SHP77 (cell line): ENCODE results near the gene ZNF12.

Experiments used
- DNase-seq, 2 experiments: peaks; one replicate each; lab custom pipeline; 2025; lab: John Stamatoyannopoulos, UW

ZNF12 gene

GRCh38 chr7:6647541-6647940 is 59.2 kb downstream of the ZNF12 start:
- no peak for DNase-seq

DNA sequence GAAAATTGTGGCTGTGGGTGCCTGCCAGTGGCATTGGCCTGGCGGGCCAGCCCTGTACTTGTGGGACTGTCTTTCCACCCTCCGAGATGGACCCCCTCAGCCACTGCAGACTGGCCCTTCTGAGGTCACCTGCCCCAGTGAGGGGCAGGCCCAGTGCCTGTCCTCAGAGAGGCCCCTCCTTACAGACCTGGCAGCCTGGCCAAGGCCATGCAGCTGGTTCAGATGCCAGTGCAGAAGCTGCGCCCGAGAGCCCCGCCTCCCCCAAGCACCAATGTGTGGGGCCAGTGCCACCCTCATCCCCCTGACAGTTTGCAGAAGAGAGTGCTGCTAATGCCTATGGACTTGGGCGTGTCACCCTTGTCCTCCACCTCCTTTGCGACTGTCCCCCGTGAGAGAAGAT is 59.7 kb downstream of the ZNF12 start:
- no peak for DNase-seq

DNA sequence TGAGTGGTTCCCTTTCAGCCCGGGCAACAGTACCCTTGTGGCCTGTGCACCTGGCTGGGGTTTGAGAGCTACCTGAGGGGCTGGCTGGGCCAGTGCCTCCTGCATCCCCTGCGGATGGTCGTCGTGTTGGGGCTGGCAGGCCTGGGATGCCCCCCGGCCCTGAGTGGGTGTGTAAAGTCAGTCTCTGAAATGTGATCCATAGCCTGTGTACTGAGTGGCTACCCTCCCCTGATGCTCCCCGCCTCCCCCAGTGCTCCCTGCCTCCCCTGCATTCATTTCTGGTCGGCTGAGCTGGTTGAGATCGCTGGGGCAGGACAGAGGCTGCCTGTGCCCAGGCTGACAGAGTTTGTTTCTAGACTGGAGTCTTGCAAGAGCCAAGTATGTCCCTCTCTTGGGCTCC is 60.3 kb downstream of the ZNF12 start:
- no peak for DNase-seq

GRCh38 chr7:6644728-6645127 is 62.0 kb downstream of the ZNF12 start:
- no peak for DNase-seq

DNA sequence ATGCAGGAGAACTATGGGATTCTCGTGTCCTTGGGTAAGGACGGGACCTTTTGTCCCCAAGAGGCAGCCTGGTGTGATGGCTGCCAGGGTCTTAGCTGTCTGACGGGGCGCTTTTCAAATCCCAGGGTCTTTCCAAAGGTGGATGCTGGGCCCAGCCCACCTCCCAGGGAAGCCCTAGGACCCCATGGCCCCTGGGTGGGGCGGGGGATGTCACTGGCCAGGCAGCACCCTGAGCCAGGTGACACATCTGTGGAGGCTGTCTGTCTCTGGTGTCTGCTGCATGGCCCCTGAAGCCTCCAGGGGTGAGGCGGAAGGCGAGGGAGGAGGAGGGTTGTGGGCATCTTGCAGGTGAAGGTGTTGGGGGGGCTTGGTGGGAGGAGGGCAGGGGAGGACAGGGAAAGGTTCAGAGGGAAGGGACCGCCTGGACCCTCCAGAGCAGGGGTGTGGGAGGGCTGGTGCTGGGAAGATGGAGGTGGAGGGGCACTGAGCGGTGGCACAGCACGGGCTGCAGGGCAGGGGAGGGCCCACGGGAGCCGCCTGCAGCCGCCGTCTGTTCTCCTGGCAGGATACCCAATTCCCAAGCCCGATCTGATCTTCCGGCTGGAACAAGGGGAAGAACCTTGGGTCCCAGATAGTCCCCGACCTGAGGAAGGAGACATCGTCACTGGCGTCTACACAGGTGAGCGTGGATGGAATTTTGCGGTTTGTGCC is 62.7 kb downstream of the ZNF12 start:
- no peak for DNase-seq

DNA sequence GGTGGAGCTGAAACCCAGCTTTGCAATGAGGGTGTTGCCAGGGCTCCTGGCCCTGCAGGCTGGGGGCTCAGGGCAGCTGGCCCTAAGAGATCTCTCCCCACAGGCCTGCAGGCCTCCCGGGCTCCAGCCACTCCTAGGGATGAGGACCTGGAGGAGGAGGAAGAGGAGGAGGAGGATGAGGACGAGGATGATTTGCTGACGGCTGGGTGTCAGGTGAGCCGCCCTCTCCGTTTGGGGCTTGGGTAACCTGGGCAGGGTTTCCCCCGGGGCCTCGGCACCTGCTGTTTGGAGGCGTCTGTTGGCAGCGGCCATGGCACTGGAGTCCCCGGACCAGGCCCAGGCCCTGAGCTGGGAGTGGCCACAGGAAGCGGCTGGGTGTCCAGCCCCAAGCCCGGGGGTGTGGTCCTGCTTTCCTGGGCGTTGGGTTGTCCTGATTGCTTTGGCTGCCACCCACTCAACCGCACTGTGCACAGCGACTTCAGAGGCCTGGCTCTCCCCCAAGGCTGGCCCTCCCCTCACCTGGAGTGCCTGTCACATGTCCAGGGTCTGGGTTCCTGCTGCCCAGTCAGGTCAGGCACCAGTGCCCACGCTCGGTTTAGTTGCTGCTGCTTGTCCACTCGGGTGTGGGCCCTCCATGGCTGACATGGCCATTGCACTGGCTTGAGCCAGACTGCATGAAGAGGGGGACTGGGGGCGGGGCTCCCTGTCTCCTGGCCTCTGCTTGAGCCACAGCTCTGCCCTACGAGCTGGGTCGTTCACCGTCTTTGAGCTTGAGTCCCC is 63.7 kb downstream of the ZNF12 start:
- DNase-seq: no peak

DNA sequence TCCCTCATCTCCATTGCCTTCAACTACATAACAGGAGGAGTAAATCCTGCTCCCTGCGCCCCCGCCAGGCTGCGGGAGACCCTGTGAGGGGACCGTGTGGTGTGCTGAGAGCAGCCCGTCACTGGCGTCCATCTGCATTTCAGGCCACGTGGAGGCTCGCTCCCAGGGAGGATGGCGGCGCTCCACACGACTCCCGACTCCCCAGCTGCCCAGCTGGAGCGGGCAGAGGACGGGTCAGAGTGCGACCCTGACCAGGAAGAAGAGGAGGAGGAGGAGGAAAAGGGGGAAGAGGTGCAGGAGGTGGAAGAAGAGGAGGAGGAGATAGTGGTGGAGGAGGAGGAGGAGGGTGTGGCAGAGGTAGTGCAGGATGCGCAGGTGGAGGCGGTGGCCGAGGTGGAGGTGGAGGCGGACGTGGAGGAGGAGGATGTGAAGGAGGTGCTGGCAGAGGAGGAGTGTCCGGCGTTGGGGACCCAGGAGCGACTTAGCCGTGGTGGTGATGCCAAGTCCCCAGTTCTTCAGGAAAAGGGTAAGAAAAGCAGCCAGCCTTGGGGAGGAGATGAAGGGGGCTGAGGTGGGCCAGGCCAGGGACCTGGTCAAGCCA is 64.4 kb downstream of the ZNF12 start:
- DNase-seq: no peak

DNA sequence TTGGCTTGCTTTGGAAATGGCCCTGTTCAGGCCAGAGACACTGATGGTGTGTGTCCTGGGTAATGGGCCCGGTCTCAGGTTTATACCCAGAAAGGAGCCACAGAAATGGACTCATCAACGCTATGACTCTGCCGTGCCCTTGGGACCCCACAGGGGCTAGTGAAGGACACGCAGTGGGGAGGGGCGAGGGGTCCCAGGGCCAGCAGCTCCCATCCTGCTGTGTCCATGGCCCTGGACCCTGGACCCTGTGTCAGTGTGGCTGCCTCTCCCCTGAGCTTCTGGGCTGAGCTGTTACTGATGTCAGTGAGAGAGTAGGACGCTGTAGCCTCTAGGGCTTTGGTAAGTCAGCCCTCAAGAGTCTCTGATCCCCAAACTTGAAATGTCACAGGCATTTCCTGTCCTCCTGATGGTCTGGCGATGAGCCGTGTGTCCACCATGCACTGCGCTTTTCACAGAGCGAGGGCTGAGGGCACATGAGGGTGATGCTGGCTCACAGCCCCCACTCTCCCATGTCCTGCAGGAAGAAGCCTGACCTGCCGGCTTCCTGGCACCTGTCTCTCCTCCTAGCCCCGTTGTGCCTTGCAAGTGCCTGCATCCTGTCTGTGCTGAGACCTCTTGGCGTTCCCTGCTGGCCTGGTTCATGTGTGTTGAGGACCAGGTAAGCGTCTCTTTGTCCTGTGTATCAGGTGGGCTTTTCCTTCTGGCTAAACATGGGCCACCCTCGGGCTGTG is 65.3 kb downstream of the ZNF12 start:
- no peak for DNase-seq

GRCh38 chr7:6640246-6640721 is 66.5 kb downstream of the ZNF12 start:
- DNase-seq: no peak

GRCh38 chr7:6639627-6640026 is 67.1 kb downstream of the ZNF12 start:
- no peak for DNase-seq

DNA sequence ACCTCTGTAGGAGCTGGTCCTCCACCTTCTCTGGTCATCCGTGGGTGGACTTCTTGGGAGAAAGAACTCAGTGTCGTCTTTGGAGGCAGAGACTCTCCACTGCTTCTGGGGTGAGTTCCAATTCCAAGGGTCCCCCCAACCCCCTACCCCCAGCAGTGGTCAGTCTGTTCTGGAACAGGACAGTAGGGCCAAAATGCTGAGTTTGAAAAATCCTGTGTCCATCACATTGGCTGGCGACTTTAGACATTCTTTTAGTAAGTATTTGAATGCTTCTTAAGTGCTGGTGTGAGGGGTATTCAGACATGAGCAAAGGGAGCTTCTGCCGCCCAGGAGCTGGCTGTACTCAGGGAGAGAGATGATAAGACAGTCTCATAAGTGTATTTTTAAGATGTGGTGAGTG is 67.7 kb downstream of the ZNF12 start:
- no peak for DNase-seq
